Measurements from ENCODE around the gene RXRB. TPM values are rescaled to one million over a fixed set of nuclear protein-coding genes. Genes with fewer than 3 reads are reported as not detected.

Gene RXRB
- total RNA-seq, 2 donors from 2014 or later, result 17.1 to 17.4 TPM

DNA sequence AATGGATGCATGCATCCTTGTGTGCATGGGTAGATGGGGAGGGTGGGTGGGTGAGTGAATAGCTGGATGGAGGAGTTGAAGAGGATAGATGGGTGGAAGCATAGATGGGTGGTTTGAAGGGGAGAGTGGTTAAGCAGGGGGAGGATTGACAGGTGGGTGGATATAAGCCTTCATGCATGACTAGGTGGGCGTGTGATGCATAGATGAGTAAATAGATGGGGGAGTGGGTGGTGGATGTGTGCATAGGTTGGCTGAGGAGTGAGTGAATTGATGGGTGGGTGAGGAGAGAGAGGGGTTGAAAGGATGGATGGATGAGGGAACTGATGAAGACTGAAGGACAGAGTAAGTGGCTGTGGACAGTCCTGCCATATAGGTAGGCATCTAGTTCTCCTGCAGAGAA, 12.7 kb downstream of the RXRB start:
- no peaks in the 10 kb centered on the region for H3K27me3 ChIP-seq
- TF ChIP-seq, protein P1, sequence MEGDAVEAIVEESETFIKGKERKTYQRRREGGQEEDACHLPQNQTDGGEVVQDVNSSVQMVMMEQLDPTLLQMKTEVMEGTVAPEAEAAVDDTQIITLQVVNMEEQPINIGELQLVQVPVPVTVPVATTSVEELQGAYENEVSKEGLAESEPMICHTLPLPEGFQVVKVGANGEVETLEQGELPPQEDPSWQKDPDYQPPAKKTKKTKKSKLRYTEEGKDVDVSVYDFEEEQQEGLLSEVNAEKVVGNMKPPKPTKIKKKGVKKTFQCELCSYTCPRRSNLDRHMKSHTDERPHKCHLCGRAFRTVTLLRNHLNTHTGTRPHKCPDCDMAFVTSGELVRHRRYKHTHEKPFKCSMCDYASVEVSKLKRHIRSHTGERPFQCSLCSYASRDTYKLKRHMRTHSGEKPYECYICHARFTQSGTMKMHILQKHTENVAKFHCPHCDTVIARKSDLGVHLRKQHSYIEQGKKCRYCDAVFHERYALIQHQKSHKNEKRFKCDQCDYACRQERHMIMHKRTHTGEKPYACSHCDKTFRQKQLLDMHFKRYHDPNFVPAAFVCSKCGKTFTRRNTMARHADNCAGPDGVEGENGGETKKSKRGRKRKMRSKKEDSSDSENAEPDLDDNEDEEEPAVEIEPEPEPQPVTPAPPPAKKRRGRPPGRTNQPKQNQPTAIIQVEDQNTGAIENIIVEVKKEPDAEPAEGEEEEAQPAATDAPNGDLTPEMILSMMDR (IDR thresholded peaks at IDR 0.05), result no peak

DNA sequence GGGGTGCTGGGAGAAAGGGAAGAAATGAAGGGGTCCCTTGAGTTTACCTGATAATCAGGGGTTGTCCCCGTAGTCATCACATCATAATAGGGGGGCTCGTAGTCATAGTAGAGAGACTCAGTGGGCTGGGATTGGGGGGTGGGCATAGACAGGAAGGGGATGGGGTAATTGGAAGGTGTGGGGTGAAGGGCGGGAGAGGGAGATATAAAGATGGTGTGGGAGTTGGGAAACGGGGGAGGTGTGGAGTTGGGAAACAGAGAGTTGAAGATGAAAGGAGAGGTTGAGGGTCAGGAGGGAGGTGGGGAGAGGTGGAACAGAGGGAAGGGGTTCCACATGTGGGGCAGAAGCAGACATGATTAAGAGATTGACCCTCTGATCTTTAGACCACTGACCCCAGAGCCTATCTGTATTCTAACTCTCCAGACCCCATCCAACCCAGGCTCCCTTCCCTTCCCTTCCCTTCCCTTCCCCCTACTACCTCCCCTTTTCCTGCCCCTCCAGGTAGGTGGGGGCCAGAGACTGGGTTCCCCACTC, 14.7 kb downstream of the RXRB start:
- H3K27me3 ChIP-seq, result no peaks in the 10 kb centered on the region

More for the DNA sequence above, 12.7 kb downstream of the RXRB start:
- no peak overlapping the region for H3K27ac ChIP-seq
- no peak overlapping the region for H3K4me3 ChIP-seq
- H3K4me1 ChIP-seq, result peaks cover 0 to 18% of the 10 kb centered on the region in 2 donors
- no peak for DNase-seq (ENCODE audit: low spot score)
- H3K36me3 ChIP-seq, result no peaks in the 10 kb centered on the region
- H3K9me3 ChIP-seq, result no peaks in the 10 kb centered on the region

DNA sequence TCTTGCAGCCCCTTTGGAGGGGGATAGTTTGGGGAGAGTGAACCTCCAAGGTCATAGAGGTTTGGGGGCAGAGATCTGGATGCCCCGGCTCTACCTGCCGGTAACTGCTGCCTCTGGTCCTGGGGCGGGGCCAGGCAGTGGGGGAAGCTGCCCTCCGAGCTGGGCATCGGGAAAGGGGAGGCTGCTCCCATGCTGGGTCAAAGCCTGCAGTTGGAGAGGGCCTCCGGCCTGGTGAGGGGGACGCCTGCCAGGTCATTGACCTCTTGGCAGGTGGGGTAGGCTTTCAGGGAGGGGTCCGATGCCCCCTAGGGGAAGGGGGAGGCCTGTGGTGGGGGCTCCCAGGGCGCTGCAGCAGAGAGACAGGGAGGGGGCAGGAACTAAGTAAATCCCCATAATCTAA, 15.3 kb downstream of the RXRB start:
- Histone ChIP-seq H3K27ac (no peak overlapping the region), H3K36me3 (no peaks in the 10 kb centered on the region), H3K27me3 (no peaks in the 10 kb centered on the region), H3K4me3 (no peak overlapping the region), H3K9me3 (no peaks in the 10 kb centered on the region), H3K4me1 (no peaks in the 10 kb centered on the region)
- no peak for DNase-seq (ENCODE audit: low spot score)
- TF ChIP-seq, protein P1 (IDR thresholded peaks at IDR 0.05), result no peak

More for the DNA sequence above, 14.7 kb downstream of the RXRB start:
- TF ChIP-seq, protein P1 (IDR thresholded peaks at IDR 0.05), result no peak
- no peak for DNase-seq (ENCODE audit: low spot score)
- Histone ChIP-seq H3K4me1 (no peaks in the 10 kb centered on the region), H3K9me3 (no peaks in the 10 kb centered on the region), H3K36me3 (no peaks in the 10 kb centered on the region), H3K4me3 (no peak overlapping the region), H3K27ac (no peak overlapping the region)

DNA sequence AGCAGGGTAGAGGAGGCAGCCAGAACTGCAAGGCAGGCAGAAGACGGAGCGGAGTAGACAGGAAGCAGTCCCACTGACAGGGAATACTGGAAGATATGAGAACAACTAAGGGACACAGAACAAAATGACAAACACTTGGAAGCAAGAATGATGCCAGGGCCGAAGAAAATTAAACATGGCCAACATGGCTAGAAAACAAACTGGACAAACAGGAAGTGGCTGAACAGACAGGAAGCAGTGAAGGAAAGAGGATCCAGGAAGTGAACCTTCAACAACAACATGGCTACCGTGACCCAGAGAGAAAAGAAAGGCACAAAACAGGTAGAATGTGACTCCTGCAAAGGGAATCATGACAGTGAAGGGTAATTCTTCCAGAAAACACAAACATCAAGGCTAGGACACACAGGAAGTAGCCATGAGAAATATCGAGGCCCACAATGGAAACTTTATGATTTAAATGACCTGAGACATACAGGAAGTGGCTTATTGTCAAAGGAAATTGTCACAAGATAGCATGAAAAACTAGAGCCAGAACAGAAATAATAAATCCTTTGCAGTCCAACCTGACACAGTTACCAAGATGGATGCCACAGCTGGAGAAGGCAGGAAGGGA, 17.3 kb downstream of the RXRB start:
- TF ChIP-seq, protein P1 (IDR thresholded peaks at IDR 0.05), result no peak
- Histone ChIP-seq H3K36me3 (no peaks in the 10 kb centered on the region), H3K4me1 (no peaks in the 10 kb centered on the region), H3K27me3 (no peaks in the 10 kb centered on the region), H3K4me3 (no peak overlapping the region), H3K9me3 (no peaks in the 10 kb centered on the region), H3K27ac (no peak overlapping the region)
- DNase-seq (ENCODE audit: low spot score), result no peak

DNA sequence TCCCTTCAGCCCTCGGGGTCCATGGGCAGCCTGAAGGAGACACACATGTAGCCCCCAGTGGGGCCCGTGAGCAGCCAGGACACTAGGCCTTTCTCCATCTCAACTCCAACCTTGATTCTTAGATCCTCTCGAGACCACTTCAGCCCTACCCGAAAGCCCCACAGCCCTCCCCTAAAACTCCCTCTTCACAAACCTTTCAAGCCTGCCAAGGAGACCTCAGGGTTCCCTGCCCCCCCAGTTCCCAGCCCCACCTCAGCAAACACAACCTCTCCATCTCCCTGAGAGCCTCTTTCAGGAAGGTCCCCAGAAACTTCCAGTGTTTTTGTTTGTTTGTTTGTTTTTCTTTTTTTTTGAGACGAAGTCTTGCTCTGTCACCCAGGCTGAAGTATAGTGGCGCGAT, 19.3 kb downstream of the RXRB start:
- Histone ChIP-seq H3K36me3 (no peaks in the 10 kb centered on the region), H3K27me3 (no peaks in the 10 kb centered on the region), H3K27ac (no peak overlapping the region), H3K4me3 (no peak overlapping the region), H3K9me3 (no peaks in the 10 kb centered on the region), H3K4me1 (no peaks in the 10 kb centered on the region)
- DNase-seq (ENCODE audit: low spot score), result no peak
- TF ChIP-seq, protein P1 (IDR thresholded peaks at IDR 0.05), result no peak
